ENCODE data around the gene ZBTB46. TPM values are rescaled to one million over a fixed set of nuclear protein-coding genes. Genes with fewer than 3 reads are reported as not detected.

Gene ZBTB46
- total RNA-seq, 1 experiment from 2014 or later, result 27.1 TPM

DNA sequence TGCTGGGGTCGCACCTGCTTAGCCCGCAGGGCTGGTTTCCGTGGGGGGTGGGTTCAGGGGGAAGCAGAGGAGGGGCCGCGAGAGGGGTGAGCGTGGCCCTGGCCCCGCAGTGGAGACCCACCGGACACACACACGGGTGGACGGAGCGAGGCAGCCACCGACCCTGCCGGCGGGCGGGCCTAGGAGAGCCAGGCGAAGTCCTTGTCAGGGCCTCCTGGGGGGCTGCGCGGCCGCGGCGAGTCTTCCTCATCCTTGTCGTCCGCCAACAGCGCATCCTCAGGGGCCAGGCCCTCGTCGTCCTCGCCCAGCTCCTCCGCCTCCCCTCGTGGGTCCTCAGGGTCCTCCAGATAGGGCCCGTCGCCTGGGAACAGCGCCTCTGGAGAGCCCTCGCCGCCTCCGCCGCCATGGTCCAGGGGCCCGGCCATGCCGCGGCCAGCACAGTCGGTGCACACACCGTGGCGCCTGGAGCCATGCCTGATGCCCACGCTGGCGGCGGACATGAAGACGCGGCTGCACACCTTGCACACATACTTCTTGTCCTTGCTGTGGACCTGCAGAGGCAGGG is 84.2 kb downstream of the ZBTB46 start:
- no peaks in the 10 kb centered on the region for H3K79me2 ChIP-seq (ENCODE audit: insufficient read depth, low read length)
- no peak overlapping the region for H3K9ac ChIP-seq (ENCODE audit: extremely low read depth, insufficient read length, low read length)
- no peak overlapping the region for H2BK120ac ChIP-seq (ENCODE audit: low read depth, low read length, poor library complexity, severe bottlenecking)
- H2BK12ac ChIP-seq (ENCODE audit: insufficient read length, low read depth, low read length), result no peak overlapping the region
- no peak overlapping the region for H4K5ac ChIP-seq (ENCODE audit: insufficient read length, low read depth, low read length)
- H3K14ac ChIP-seq (ENCODE audit: insufficient read depth, low read length), result no peak overlapping the region
- peaks cover 3% of the 10 kb centered on the region in 2 experiments; a peak in 3 of 4 replicates for H3K4me1 Mint-ChIP-seq
- no peak overlapping the region for H3K23ac ChIP-seq (ENCODE audit: insufficient read length, low read depth, low read length)
- H3K4ac ChIP-seq (ENCODE audit: low read depth, low read length), result no peak overlapping the region
- no peaks in the 10 kb centered on the region for H3K9me3 Mint-ChIP-seq
- no peak overlapping the region for H3K56ac ChIP-seq (ENCODE audit: insufficient read length, low read depth, low read length)
- no peak overlapping the region for H2BK20ac ChIP-seq (ENCODE audit: low read depth, low read length, poor library complexity, severe bottlenecking)
- H2AFZ ChIP-seq (ENCODE audit: low read length), result no peak overlapping the region
- no peak overlapping the region for H2BK15ac ChIP-seq (ENCODE audit: low read depth, low read length)
- no peak overlapping the region for H3K4me3 Mint-ChIP-seq
- H3T11ph ChIP-seq (ENCODE audit: low read length), result no peak overlapping the region
- H3K4me2 ChIP-seq (ENCODE audit: insufficient read depth, insufficient read length, low read length), result no peak overlapping the region
- no peak for DNase-seq
- H3K27me3 ChIP-seq (ENCODE audit: insufficient read depth, low read length), result no peaks in the 10 kb centered on the region
- H3K79me1 ChIP-seq (ENCODE audit: insufficient read depth, low read depth, low read length, poor library complexity, severe bottlenecking), result no peaks in the 10 kb centered on the region
- H3K18ac ChIP-seq (ENCODE audit: insufficient read length, low read depth, low read length), result no peak overlapping the region
- H3K36me3 Mint-ChIP-seq (ENCODE audit: insufficient read depth in 1 of 3, low read depth in 3 of 3), result peaks cover 0 to 14% (median 14%) of the 10 kb centered on the region in 3 experiments; a peak in 4 of 7 replicates
- TF ChIP-seq, protein P1, sequence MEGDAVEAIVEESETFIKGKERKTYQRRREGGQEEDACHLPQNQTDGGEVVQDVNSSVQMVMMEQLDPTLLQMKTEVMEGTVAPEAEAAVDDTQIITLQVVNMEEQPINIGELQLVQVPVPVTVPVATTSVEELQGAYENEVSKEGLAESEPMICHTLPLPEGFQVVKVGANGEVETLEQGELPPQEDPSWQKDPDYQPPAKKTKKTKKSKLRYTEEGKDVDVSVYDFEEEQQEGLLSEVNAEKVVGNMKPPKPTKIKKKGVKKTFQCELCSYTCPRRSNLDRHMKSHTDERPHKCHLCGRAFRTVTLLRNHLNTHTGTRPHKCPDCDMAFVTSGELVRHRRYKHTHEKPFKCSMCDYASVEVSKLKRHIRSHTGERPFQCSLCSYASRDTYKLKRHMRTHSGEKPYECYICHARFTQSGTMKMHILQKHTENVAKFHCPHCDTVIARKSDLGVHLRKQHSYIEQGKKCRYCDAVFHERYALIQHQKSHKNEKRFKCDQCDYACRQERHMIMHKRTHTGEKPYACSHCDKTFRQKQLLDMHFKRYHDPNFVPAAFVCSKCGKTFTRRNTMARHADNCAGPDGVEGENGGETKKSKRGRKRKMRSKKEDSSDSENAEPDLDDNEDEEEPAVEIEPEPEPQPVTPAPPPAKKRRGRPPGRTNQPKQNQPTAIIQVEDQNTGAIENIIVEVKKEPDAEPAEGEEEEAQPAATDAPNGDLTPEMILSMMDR (conservative IDR thresholded peaks at IDR 0.05), result no peak
- H3K23me2 ChIP-seq (ENCODE audit: insufficient read length, low read depth, low read length, poor library complexity, severe bottlenecking), result no peaks in the 10 kb centered on the region
- H2AK5ac ChIP-seq (ENCODE audit: insufficient read length, low read length), result no peak overlapping the region
- no peaks in the 10 kb centered on the region for H3K27me3 Mint-ChIP-seq (ENCODE audit: low read depth)
- no peaks in the 10 kb centered on the region for H4K20me1 ChIP-seq (ENCODE audit: control insufficient read depth, insufficient read depth, insufficient read length)
- H4K8ac ChIP-seq (replicated peaks; ENCODE audit: insufficient read length, low read depth, low read length), result no peak overlapping the region
- H2BK5ac ChIP-seq (ENCODE audit: insufficient read length, low read length), result no peak overlapping the region
- WGBS (ENCODE audit: extremely low coverage, insufficient read length, low lambda C conversion rate), result no CpG with 5 or more reads among the region's 47 CpGs
- no peak overlapping the region for H3K27ac ChIP-seq (ENCODE audit: insufficient read length, low read depth, low read length)
- H4K91ac ChIP-seq (ENCODE audit: insufficient read length, low read depth, low read length), result no peak overlapping the region
- H3K27ac Mint-ChIP-seq, result no peak overlapping the region
- H3K9me3 ChIP-seq (ENCODE audit: control insufficient read depth, low read depth, low read length), result no peaks in the 10 kb centered on the region
- H3K4me1 ChIP-seq (ENCODE audit: insufficient read depth, low read length), result no peaks in the 10 kb centered on the region; the same call in 1 of the 2 replicates
